MM.1S (cell line): ENCODE results near the gene RNF126.
A peak's percentile ranks its signal among the peaks of the same experiment; 100 is the strongest.

Experiments
- DNase-seq: peaks from one replicate; pipeline ENCODE4 v3.0.0-alpha.2; 2015
- H2AFZ ChIP-seq: fragments of 300-600 bp; sonication (generic); 2 replicates; pipeline ENCODE4 v1.6.0; 2016; ENCODE audit warnings: antibody characterized with exemption, low read length
- H3F3A ChIP-seq: fragments of 300-600 bp; sonication (generic); 2 replicates; pipeline ENCODE4 v1.6.1; 2016; ENCODE audit warnings: mild to moderate bottlenecking, antibody characterized with exemption, low read length, moderate library complexity, mixed read lengths; ENCODE audit not compliant: insufficient read depth
- H3K27ac ChIP-seq: fragments of 300-600 bp; sonication (generic); 2 replicates; pipeline ENCODE4 v1.5.1; 2016; ENCODE audit warnings: mild to moderate bottlenecking, low read length
- H3K27me3 ChIP-seq: fragments of 300-600 bp; sonication (generic); replicated peaks from 2 replicates; pipeline ENCODE4 v1.6.0; 2016; ENCODE audit warnings: low read length; ENCODE audit not compliant: insufficient read depth
- H3K36me3 ChIP-seq: fragments of 300-600 bp; sonication (generic); replicated peaks from 2 replicates; pipeline ENCODE4 v1.6.1; 2016; ENCODE audit warnings: mild to moderate bottlenecking, low read length, mixed read lengths; ENCODE audit not compliant: insufficient read depth
- H3K4me1 ChIP-seq: fragments of 300-600 bp; sonication (generic); 2 replicates; pipeline ENCODE4 v1.6.1; 2016; ENCODE audit warnings: low read length, mixed read lengths
- H3K4me2 ChIP-seq: fragments of 300-600 bp; sonication (generic); 2 replicates; pipeline ENCODE4 v1.6.0; 2016; ENCODE audit warnings: low read depth, low read length
- H3K4me3 ChIP-seq: fragments of 300-600 bp; sonication (generic); 2 replicates; pipeline ENCODE4 v1.5.1; 2016; ENCODE audit warnings: low read length, mixed read lengths
- H3K79me2 ChIP-seq: fragments of 300-600 bp; sonication (generic); 2 replicates; pipeline ENCODE4 v1.6.1; 2016; ENCODE audit warnings: mixed run types, low read length, mixed read lengths
- H3K9ac ChIP-seq: fragments of 300-600 bp; sonication (generic); 2 replicates; pipeline ENCODE4 v1.6.1; 2016; ENCODE audit warnings: low read length, mixed read lengths
- H3K9me2 ChIP-seq: fragments of 300-600 bp; sonication (generic); replicated peaks from 2 replicates; pipeline ENCODE4 v1.6.1; 2016; ENCODE audit warnings: mild to moderate bottlenecking, low read length, mixed read lengths; ENCODE audit not compliant: insufficient read depth
- H3K9me3 ChIP-seq: fragments of 300-600 bp; sonication (generic); replicated peaks from 2 replicates; pipeline ENCODE4 v1.6.1; 2016; ENCODE audit warnings: mild to moderate bottlenecking, low read length, mixed read lengths; ENCODE audit not compliant: insufficient read depth
- H4K20me1 ChIP-seq: fragments of 300-600 bp; sonication (generic); 2 replicates; pipeline ENCODE4 v1.6.1; 2016; ENCODE audit warnings: mild to moderate bottlenecking, low read length, moderate library complexity, mixed read lengths; ENCODE audit not compliant: insufficient read depth
- CTCF ChIP-seq: fragments of 300-600 bp; sonication (generic); IDR thresholded peaks from 2 replicates; pipeline ENCODE4 v1.5.1; 2016; ENCODE audit warnings: antibody characterized with exemption, low read length, mixed read lengths
- EZH2 ChIP-seq: fragments of 300-600 bp; sonication (generic); optimal IDR thresholded peaks from 2 replicates; pipeline ENCODE3; 2017; ENCODE audit warnings: low read depth, mild to moderate bottlenecking, antibody characterized with exemption, low read length, mixed read lengths
- EZH2phosphoT487 ChIP-seq: fragments of 300-600 bp; sonication (generic); IDR thresholded peaks from 2 replicates; pipeline ENCODE4 v1.6.1; 2018; ENCODE audit warnings: antibody characterized with exemption, low read length

The RNF126 gene

GRCh38 chr19:662962-663681 is at the start of gene RNF126:
Gene RNF126 (minus strand): TSS chr19:663214. CDS start chr19:663121, 93 bp downstream.
- Histone ChIP-seq H3K27ac (peak within 1 kb of the TSS; percentile 92), H3F3A (peaks cover 30% of the 10 kb centered on the region), H3K9me2 (no peaks in the 10 kb centered on the region), H3K27me3 (peaks cover 25% of the 10 kb centered on the region), H3K79me2 (peaks cover 52% of the 10 kb centered on the region), H3K9me3 (no peaks in the 10 kb centered on the region), H3K4me1 (peaks cover 19% of the 10 kb centered on the region), H3K9ac (peak within 1 kb of the TSS; percentile 99), H4K20me1 (peaks cover 29% of the 10 kb centered on the region), H3K4me3 (peak within 1 kb of the TSS; percentile 90), H3K36me3 (peaks cover 6% of the 10 kb centered on the region; the same call in 1 of the 2 replicates), H3K4me2 (peak within 1 kb of the TSS; percentile 100), H2AFZ (peak within 1 kb of the TSS; percentile 100)
- peak; percentile 97 for DNase-seq
- TF ChIP-seq EZH2 (no peak), CTCF (no peak), EZH2phosphoT487 (no peak)

GRCh38 chr19:711254-711653 is 48.2 kb upstream of the RNF126 start:
- no peak overlapping the region for H2AFZ ChIP-seq
- H4K20me1 ChIP-seq = no peaks in the 10 kb centered on the region
- DNase-seq = no peak
- H3K4me3 ChIP-seq = no peak overlapping the region
- H3K4me2 ChIP-seq = no peak overlapping the region
- no peaks in the 10 kb centered on the region for H3K79me2 ChIP-seq
- no peaks in the 10 kb centered on the region for H3K9me3 ChIP-seq
- H3F3A ChIP-seq = no peaks in the 10 kb centered on the region
- H3K27ac ChIP-seq = no peak overlapping the region
- no peaks in the 10 kb centered on the region for H3K36me3 ChIP-seq
- H3K4me1 ChIP-seq = no peaks in the 10 kb centered on the region
- peaks cover 87% of the 10 kb centered on the region for H3K27me3 ChIP-seq
- no peak; the same call in 1 of the 2 replicates for TF ChIP-seq EZH2phosphoT487
- TF ChIP-seq EZH2 = no peak
- TF ChIP-seq CTCF = no peak
- H3K9ac ChIP-seq = no peak overlapping the region
- no peaks in the 10 kb centered on the region for H3K9me2 ChIP-seq

- H2AFZ ChIP-seq = no peak overlapping the region
Measured at GRCh38 chr19:710767-711166, 47.8 kb upstream of the RNF126 start.

More at GRCh38 chr19:710767-711166, 47.8 kb upstream of the RNF126 start:
- Histone ChIP-seq H3F3A (no peaks in the 10 kb centered on the region), H3K9me2 (no peaks in the 10 kb centered on the region), H3K27ac (no peak overlapping the region), H3K4me2 (no peak overlapping the region), H3K9me3 (no peaks in the 10 kb centered on the region), H3K9ac (no peak overlapping the region), H3K36me3 (no peaks in the 10 kb centered on the region), H3K4me3 (no peak overlapping the region), H3K79me2 (no peaks in the 10 kb centered on the region), H3K27me3 (peaks cover 87% of the 10 kb centered on the region), H4K20me1 (no peaks in the 10 kb centered on the region), H3K4me1 (no peaks in the 10 kb centered on the region)
- TF ChIP-seq EZH2 = no peak
- no peak for TF ChIP-seq CTCF
- no peak; the same call in 1 of the 2 replicates for TF ChIP-seq EZH2phosphoT487
- DNase-seq = no peak
